Duodenal mucosa (tissue), 2 donors: ENCODE results near the gene SPOCK2.

Experiments used
- H3K27ac ChIP-seq: one replicate; pipeline ENCODE4 v1.7.0; 2013; ENCODE audit warnings: low read depth, low read length
- H3K27me3 ChIP-seq, 2 donors: one replicate each; pipeline ENCODE4 v1.7.0; 2013; ENCODE audit warnings: low read length in 2 of 2, control low read depth in 1 of 2; ENCODE audit not compliant: insufficient read depth in 2 of 2, control insufficient read depth in 1 of 2
- H3K36me3 ChIP-seq, 2 donors: one replicate each; pipeline ENCODE4 v1.7.0; 2013; ENCODE audit warnings: low read length in 2 of 2, control low read depth in 1 of 2; ENCODE audit not compliant: insufficient read depth in 2 of 2, control insufficient read depth in 1 of 2
- H3K4me1 ChIP-seq, 2 donors: one replicate each; pipeline ENCODE4 v1.7.0; 2013; ENCODE audit warnings: low read length in 2 of 2, control low read depth in 1 of 2; ENCODE audit not compliant: insufficient read depth in 2 of 2, control insufficient read depth in 1 of 2
- H3K4me3 ChIP-seq, 2 donors: one replicate each; pipeline ENCODE4 v1.7.0; 2013; ENCODE audit warnings: low read length in 2 of 2, low read depth in 1 of 2
- H3K9ac ChIP-seq, 2 donors: one replicate each; pipeline ENCODE4 v1.7.0; 2013; ENCODE audit warnings: low read length in 2 of 2, low read depth in 1 of 2
- H3K9me3 ChIP-seq, 2 donors: one replicate each; pipeline ENCODE4 v1.7.0; 2013; ENCODE audit warnings: low read length in 2 of 2, control low read depth in 1 of 2; ENCODE audit not compliant: control insufficient read depth in 1 of 2

SPOCK2 gene

GRCh38 chr10:72082856-72083789, 5.2 kb downstream of the SPOCK2 start:
- Histone ChIP-seq H3K27me3 (peaks cover 10 to 13% of the 10 kb centered on the region in 2 donors), H3K27ac (no peak overlapping the region), H3K9me3 (no peaks in the 10 kb centered on the region), H3K4me3 (no peak overlapping the region), H3K36me3 (no peaks in the 10 kb centered on the region), H3K9ac (no peak overlapping the region), H3K4me1 (peaks cover 3 to 15% of the 10 kb centered on the region in 2 donors)

- Histone ChIP-seq H3K27ac (no peak overlapping the region), H3K27me3 (peaks cover 3 to 10% of the 10 kb centered on the region in 2 donors), H3K9me3 (no peaks in the 10 kb centered on the region), H3K4me1 (peaks cover 0 to 8% of the 10 kb centered on the region in 2 donors), H3K4me3 (no peak overlapping the region), H3K9ac (no peak overlapping the region), H3K36me3 (no peaks in the 10 kb centered on the region)
Measured at GRCh38 chr10:72081772-72082590, 6.4 kb downstream of the SPOCK2 start.

- peaks cover 0 to 8% of the 10 kb centered on the region in 2 donors for H3K4me1 ChIP-seq
- H3K9ac ChIP-seq = no peak overlapping the region
- H3K27me3 ChIP-seq = peaks cover 0 to 4% of the 10 kb centered on the region in 2 donors
- no peaks in the 10 kb centered on the region for H3K9me3 ChIP-seq
- no peak overlapping the region for H3K4me3 ChIP-seq
- no peak overlapping the region for H3K27ac ChIP-seq
- H3K36me3 ChIP-seq = no peaks in the 10 kb centered on the region
Measured at GRCh38 chr10:72081210-72081609, 7.1 kb downstream of the SPOCK2 start.

- no peak overlapping the region for H3K27ac ChIP-seq
- no peak overlapping the region for H3K9ac ChIP-seq
- H3K36me3 ChIP-seq = no peaks in the 10 kb centered on the region
- H3K4me3 ChIP-seq = no peak overlapping the region
- no peaks in the 10 kb centered on the region for H3K9me3 ChIP-seq
- peaks cover 0 to 8% of the 10 kb centered on the region in 2 donors for H3K4me1 ChIP-seq
- no peaks in the 10 kb centered on the region for H3K27me3 ChIP-seq
Measured at GRCh38 chr10:72080042-72080975, 8.0 kb downstream of the SPOCK2 start.

- H3K9me3 ChIP-seq = no peaks in the 10 kb centered on the region
- H3K9ac ChIP-seq = no peak overlapping the region
- H3K4me3 ChIP-seq = no peak overlapping the region
- H3K36me3 ChIP-seq = no peaks in the 10 kb centered on the region
- no peak overlapping the region for H3K27ac ChIP-seq
- H3K4me1 ChIP-seq = peaks cover 0 to 8% of the 10 kb centered on the region in 2 donors
- H3K27me3 ChIP-seq = no peaks in the 10 kb centered on the region
Measured at GRCh38 chr10:72079356-72079755, 9.0 kb downstream of the SPOCK2 start.

- no peaks in the 10 kb centered on the region for H3K27me3 ChIP-seq
- H3K9me3 ChIP-seq = no peaks in the 10 kb centered on the region
- no peak overlapping the region for H3K4me3 ChIP-seq
- H3K36me3 ChIP-seq = no peaks in the 10 kb centered on the region
- H3K27ac ChIP-seq = no peak overlapping the region
- peaks cover 0 to 8% of the 10 kb centered on the region in 2 donors for H3K4me1 ChIP-seq
- no peak overlapping the region for H3K9ac ChIP-seq
Measured at GRCh38 chr10:72077275-72077990, 10.9 kb downstream of the SPOCK2 start.

GRCh38 chr10:72076756-72077155, 11.6 kb downstream of the SPOCK2 start:
- H3K4me1 ChIP-seq = peaks cover 0 to 2% of the 10 kb centered on the region in 2 donors
- H3K36me3 ChIP-seq = no peaks in the 10 kb centered on the region
- H3K9ac ChIP-seq = no peak overlapping the region
- H3K9me3 ChIP-seq = no peaks in the 10 kb centered on the region
- H3K27ac ChIP-seq = no peak overlapping the region
- no peak overlapping the region for H3K4me3 ChIP-seq
- H3K27me3 ChIP-seq = no peaks in the 10 kb centered on the region

- Histone ChIP-seq H3K36me3 (no peaks in the 10 kb centered on the region), H3K4me3 (no peak overlapping the region), H3K27me3 (no peaks in the 10 kb centered on the region), H3K4me1 (no peaks in the 10 kb centered on the region), H3K27ac (no peak overlapping the region), H3K9me3 (no peaks in the 10 kb centered on the region), H3K9ac (no peak overlapping the region)
Measured at GRCh38 chr10:72075376-72076115, 12.8 kb downstream of the SPOCK2 start.
